Embryonic facial prominence (tissue), 1 donor: ENCODE data around the gene C19orf81.
A peak's percentile ranks its signal among the peaks of the same experiment; 100 is the strongest.
"Not testable (repeated sequence)": the region's sequence is repeated elsewhere in the genome, so short reads cannot be mapped to it uniquely, and the experiment has no call there.

ENCODE experiments used
- DNase-seq: peaks from one replicate; pipeline ENCODE4 v3.0.0-alpha.2; 2016; ENCODE audit errors: extremely low spot score

C19orf81 gene

DNA sequence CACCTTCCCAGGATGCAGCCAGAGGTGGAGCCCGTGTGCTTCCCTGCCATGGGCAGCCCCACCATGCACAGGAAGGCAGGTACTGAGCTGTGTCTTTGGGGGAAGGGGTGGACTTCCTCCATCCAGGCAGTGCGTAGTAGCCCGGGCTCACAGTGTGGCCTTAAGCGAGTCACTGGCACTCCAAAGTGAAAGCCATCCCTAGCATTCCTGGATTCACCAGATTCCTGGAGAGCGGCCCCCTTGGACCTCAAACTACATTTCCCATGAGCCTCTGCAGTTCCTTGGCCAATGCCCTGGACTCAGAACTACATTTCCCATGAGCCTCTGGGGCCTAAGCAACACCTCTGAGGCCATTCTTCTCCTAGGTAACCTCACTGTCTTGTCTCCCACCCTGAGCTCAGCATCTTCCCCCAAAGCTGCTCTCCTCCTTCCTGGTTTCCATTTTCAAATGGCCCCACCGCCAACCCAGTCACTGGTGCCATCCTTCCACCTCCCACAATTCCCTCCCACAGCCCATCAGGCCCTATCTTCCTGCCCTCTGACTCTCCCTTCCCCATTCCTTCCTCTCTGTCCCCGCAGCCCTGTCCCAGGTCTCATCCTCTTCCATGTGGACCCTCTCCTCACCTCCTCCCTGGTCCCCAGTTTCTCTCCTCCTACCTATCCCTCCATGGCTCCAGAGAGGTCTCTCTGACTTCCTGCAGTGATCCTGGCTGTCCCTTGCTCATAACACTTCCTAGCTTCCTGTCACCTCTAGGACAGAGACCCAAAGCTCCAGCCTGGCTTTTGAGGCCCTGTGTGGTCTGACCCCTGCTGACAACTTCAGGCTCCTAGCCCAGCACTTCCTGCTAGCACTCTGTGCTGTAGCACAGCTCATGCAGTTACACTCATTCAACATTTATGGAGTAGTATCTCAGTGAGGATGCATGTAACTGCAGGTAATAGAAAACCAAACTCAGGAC lies at the start of gene C19orf81:
C19orf81 (plus strand) TSS at position 13 of the 959 bp plus-strand sequence; CDS start at position 13, 0 bp downstream.
- DNase-seq = no peak

- DNase-seq = no peak
These were observed 47.7 kb upstream of the C19orf81 start for GRCh38 chr19:50601407-50602088.

DNA sequence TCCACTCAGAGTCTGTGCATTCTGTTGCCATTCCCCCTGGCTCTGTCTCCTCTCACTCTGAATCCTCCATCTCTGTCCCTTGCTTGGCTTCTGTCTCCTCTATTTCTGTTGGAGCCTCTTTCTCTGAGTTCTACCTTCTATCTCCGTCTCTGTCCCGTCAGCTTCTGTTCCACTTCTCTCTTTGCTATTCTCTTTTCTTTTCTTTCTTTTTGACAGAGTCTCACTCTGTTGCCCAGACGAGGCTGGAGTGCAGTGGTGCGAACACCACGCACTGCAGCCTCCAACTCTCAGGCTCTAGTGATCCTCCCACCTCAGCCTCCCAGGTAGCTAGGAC lies 47.2 kb upstream of the C19orf81 start:
- no peak for DNase-seq

GRCh38 chr19:50602496-50602895 lies 46.7 kb upstream of the C19orf81 start:
- DNase-seq = no peak

GRCh38 chr19:50602935-50603334 lies 46.3 kb upstream of the C19orf81 start:
- DNase-seq = no peak

- DNase-seq = not testable (repeated sequence)
These were observed 44.8 kb upstream of the C19orf81 start for GRCh38 chr19:50604264-50605073.

- DNase-seq = not testable (repeated sequence)
These were observed 43.0 kb upstream of the C19orf81 start for GRCh38 chr19:50606059-50606836.

- DNase-seq = no peak
These were observed 41.9 kb upstream of the C19orf81 start for GRCh38 chr19:50607388-50607787.

DNA sequence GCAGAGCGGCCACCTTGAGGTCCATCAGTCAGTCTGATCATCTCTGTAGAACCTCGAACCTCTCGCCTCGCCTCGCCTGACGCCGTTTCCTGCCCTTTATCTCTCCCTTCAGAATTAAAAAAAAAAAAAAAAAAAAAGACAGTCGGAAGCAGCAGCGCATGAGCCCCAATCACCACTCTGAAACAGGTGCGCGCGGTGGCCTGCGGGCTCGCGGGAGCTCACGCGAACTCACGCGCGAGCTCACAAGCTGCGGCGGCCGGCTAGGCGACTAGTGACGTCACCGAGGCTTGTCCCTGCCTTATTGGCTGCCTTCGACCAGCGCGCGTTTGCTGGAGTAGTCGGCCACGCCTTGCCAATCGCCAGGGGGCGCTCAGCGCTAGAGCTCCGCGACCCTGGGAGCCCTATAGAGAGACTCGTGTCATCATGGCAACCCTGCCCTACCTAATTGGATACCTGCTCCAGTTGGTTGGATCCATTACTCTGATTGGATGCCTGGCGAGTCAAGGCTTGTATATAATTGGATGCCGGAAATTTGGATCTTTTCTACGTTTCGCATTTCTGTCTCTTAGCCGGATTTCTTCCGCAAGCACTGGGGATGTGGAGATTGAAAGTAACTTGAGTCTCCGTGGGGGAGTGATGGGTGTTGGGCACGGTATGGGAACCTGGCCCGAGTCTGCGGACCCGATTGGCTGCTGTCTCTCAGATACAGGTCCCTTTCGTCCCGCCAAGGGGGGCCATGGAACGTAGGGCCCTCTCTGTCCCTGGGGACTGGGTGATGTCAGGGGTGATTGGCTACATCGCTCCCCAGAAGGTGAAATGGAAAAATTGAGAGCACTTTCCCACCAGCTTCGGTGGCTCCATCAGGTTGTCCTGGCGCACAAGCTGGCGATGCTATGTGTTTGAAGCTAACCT lies 41.1 kb upstream of the C19orf81 start:
- DNase-seq = peak; percentile 76

GRCh38 chr19:50612504-50613404 lies 36.5 kb upstream of the C19orf81 start:
- not testable (repeated sequence) for DNase-seq

DNA sequence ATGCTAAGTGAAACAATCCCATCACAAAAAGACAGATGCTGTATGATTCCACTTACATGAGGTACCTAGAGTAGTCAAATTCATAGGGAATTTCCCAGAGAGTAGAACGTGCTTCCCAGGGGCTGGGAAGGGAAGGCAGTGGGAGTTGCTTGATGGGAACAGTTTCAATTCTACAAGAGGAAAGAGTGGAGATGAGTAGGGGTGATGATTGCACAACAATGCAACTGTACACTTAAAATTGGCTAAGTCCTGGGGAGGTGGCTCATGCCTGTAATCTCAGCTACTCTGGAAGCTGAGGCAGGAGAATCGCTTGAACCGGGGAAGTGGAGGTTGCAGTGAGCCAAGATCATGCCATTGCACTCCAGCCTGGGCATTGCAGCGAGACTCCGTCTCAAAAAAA lies 30.9 kb upstream of the C19orf81 start:
- not testable (repeated sequence) for DNase-seq

DNA sequence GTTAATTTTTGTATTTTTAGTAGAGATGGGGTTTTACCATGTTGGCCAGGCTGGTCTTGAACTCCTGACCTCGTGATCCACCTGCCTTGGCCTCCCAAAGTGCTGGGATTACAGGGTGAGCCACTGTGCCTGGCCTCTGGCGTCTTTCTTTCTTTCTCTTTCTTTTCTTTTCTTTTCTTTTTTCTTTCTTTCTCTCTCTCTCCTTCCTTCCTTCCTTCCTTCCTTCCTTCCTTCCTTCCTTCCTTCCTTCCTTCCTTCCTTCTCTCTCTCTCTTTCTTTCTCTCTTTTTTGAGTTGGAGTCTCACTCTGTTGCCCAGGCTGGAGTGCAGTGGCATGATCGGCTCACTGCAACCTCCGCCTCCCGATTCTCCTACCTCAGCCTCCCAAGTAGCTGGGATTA lies 30.1 kb upstream of the C19orf81 start:
- DNase-seq = not testable (repeated sequence)

DNA sequence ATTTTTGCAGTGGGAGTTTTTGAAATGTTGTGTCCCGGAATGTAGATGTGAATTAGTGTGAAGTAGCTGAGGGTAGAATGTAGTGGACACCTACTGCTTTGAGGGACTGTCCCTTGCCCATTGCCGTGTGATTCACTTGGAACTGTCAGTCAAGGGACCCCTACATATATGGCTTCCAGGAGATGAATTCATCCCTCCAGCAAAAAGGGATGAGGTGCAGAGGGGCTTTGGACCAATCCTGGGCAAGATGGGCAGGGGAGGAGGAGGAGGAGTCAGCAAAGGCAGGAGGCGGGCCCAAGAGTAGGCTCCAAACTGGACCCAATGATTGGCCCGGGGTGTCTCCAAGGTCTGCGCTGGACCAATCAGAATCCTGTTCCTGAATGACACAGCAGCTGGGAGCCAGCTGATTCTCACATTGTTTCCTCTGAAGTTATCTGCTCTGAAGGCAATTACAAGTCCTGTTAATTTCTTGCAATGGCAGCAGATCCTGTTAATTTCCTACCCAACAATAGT lies 28.8 kb upstream of the C19orf81 start:
- not testable (repeated sequence) for DNase-seq

GRCh38 chr19:50624949-50625600 lies 24.2 kb upstream of the C19orf81 start:
- DNase-seq = no peak

GRCh38 chr19:50626011-50626410 lies 23.2 kb upstream of the C19orf81 start:
- DNase-seq = no peak

DNA sequence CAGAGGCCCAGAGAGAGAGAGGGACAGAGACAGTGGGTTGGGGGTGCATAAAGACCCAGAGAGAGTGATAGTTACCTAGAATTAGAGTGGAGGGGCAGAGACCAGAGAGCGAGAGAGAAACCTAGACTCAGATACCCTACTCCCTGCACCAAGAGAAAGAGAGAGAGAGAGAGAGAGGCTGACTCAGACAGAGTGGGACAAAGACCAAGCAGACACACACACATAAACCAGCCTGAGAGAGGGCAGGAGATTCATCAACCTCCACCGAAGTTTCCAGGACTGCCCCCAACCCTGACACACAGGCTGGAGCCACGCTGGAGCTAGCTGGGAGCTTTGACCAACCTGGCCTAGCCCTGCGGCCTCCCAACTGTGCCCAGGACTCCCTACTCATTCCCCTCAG lies 22.4 kb upstream of the C19orf81 start:
- DNase-seq = no peak

DNA sequence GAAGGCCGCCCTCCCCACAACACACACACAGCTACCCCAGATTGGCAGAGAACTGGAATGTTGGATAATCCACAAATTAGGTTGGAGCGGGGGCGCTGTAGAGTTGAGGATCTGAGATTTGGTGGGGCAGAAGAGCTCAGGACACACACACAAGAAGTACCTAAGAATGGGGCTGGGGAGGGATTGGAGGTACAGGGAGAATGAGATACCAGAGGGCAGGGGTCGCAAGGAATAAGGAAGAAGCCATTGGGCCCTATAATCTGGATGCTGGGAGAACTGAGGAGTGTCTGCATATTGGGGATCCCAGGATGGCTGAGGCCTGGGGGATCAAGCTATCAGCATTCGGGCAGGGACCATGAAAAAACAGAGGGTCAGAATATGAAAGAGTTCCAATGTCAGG lies 21.1 kb upstream of the C19orf81 start:
- no peak for DNase-seq

DNA sequence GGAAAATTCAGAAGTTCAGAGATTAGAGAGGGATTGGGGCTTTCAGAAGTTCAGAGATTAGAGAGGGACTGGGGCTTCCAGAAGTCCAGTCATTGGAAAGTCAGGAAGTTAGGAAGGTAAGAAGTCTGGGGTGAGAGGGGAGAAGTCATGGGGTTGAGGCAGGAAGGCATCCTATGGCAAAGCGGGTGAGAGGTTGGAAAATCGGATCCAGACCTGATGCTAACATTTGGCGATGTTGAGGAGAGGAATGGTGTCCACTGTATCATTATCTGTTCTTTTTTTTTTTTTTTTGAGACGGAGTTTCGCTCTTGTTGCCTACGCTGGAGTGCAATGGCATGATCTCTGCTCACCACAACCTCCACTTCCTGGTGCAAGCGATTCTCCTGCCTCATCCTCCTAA lies 20.7 kb upstream of the C19orf81 start:
- no peak for DNase-seq
